Adrenal gland (tissue), 12 donors: ENCODE measurements around the gene BRF1. TPM values are rescaled to one million over a fixed set of nuclear protein-coding genes. Genes with fewer than 3 reads are reported as not detected.
"Not testable (repeated sequence)": the region's sequence is repeated elsewhere in the genome, so short reads cannot be mapped to it uniquely, and the experiment has no call there.

Source experiments
- DNase-seq, 7 donors: peaks; one replicate each; pipeline ENCODE4 v3.0.0-alpha.2; 2019 to 2020
- H3K27ac ChIP-seq, 5 donors: fragments of 200-600 bp; sonication (generic) in 4 of 5; 1 replicate in 3 of 5; 2 replicates in 2 of 5; pipeline versions ENCODE4 v1.5.1 to v1.8.0; 2016 to 2020; ENCODE audit warnings: mild to moderate bottlenecking in 1 of 5
- H3K27me3 ChIP-seq: fragments of 200-600 bp; 2 replicates; pipeline ENCODE4 v1.8.0; 2021
- H3K36me3 ChIP-seq, 2 donors: fragments of 200-600 bp; replicated peaks in 1 of 2; 1 replicate in 1 of 2; 2 replicates in 1 of 2; pipeline versions ENCODE4 v1.5.1 to v1.8.0; 2018 to 2022
- H3K4me1 ChIP-seq, 2 donors: fragments of 200-600 bp; replicated peaks in 1 of 2; 1 replicate in 1 of 2; 2 replicates in 1 of 2; pipeline versions ENCODE4 v1.5.1 to v1.8.0; 2018 to 2021
- H3K4me3 ChIP-seq, 4 donors: fragments of 200-600 bp; sonication (generic) in 3 of 4; one replicate each; pipeline ENCODE4 v1.5.1; 2016 to 2018
- H3K9me3 ChIP-seq, 3 donors: fragments of 200-600 bp; sonication (generic) in 1 of 3; replicated peaks in 1 of 3; 1 replicate in 2 of 3; 2 replicates in 1 of 3; pipeline versions ENCODE4 v1.5.1 to v1.8.0; 2016 to 2021
- CTCF ChIP-seq, 6 experiments: fragments of 450-650 bp in 4 of 6; fragments of 200-600 bp in 2 of 6; sonication (generic) in 1 of 6; IDR thresholded peaks; 1 replicate in 5 of 6; 2 replicates in 1 of 6; pipeline versions ENCODE4 v1.5.1 to v1.8.0; 2016 to 2021; ENCODE audit warnings: antibody characterized with exemption in 6 of 6, mild to moderate bottlenecking in 2 of 6, moderate library complexity in 1 of 6
- POLR2A ChIP-seq, 2 donors: fragments of 450-650 bp; IDR thresholded peaks; one replicate each; pipeline ENCODE4 v1.6.1; 2017; ENCODE audit warnings: antibody characterized with exemption in 2 of 2, mild to moderate bottlenecking in 2 of 2, moderate library complexity in 1 of 2
- WGBS, 4 donors: extraction: QIAGEN DNeasy Blood & Tissue Kit in 2 of 4; methylation state at CpG; one replicate each; pipeline versions ENCODE4 v1.1.5 to v1.1.7; 2013 to 2017; 5-methylcytosine and 5-hydroxymethylcytosine counted together
- intact Hi-C, 2 donors: fragments of 100-400 bp; cut with DNase I; formaldehyde crosslinking; loops; one replicate each; pipeline versions ENCODE4 v1.14.1 to v1.15.0; 2022 to 2023
- polyA plus RNA-seq, 3 donors: library from polyadenylated mRNA; stranded (reverse); fragments of 200-250 nt in 2 of 3; fragments of 350-450 nt in 1 of 3; fragmentation: Illumina TruSeq in 1 of 3; extraction: RNeasy Lipid Tissue Mini Kit (QIAGEN cat#74804) in 1 of 3; gene quantifications; one replicate each; pipeline ENCODE4 v1.2.3, GENCODE V29; 2013 to 2014
- total RNA-seq, 9 donors: library from RNA; depleted of rRNA in 4 of 9; stranded (reverse); fragments of >200 nt in 4 of 9; fragments of 120-200 nt in 1 of 9; fragmentation: NEBNext Ultra II Directional in 1 of 9; extraction: Animal tissue kit (Norgen Biotek cat#: 25700) in 1 of 9; gene quantifications; one replicate each; pipeline versions ENCODE4 v1.1.0 to v1.2.4, GENCODE V29; 2013 to 2023
- donor health status: healthy with polysubstance abuse.
- donor health status: Bipolar disorder and iron deficiency.
- donor health status: DM: yes; HTN: yes; CAD: no.
- donor health status: DM: no; HTN: no; CAD: no.
- donor health status: DM: no; HTN: no; CAD: no.
- donor health status: DM: yes; HTN: yes; CAD: no.

BRF1 gene
- total and polyA plus RNA-seq, 12 donors, result 14.0 to 96.9 (median 37.5) TPM

GRCh38 chr14:105279642-105280361 is 21.0 kb downstream of the BRF1 start:
- no peak overlapping the region for H3K4me3 ChIP-seq
- H3K9me3 ChIP-seq, result no peaks in the 10 kb centered on the region
- no peak overlapping the region for H3K27ac ChIP-seq
- H3K27me3 ChIP-seq, result no peaks in the 10 kb centered on the region
- DNase-seq, result no peak
- TF ChIP-seq POLR2A (IDR thresholded peaks at IDR 0.05) (no peak), CTCF (IDR thresholded peaks at IDR 0.05) (no peak)
- intact Hi-C loops, result loop anchor here in 1 of 2 donors (5.0 kb wide), 1 partner anchor 78 kb away; no protein-coding TSS in a partner anchor
- peaks cover 0 to 3% of the 10 kb centered on the region in 2 donors for H3K4me1 ChIP-seq
- 87 to 92% (median 91%) methylated on average over 15 to 18 of the region's 18 CpGs for WGBS, 4 donors
- no peaks in the 10 kb centered on the region for H3K36me3 ChIP-seq

- H3K27me3 ChIP-seq, intact Hi-C loops, H3K4me3 ChIP-seq, H3K9me3 ChIP-seq, DNase-seq, H3K4me1 ChIP-seq, H3K27ac ChIP-seq, H3K36me3 ChIP-seq: not testable (repeated sequence)
- 50 to 100% (median 73%) methylated on average over 2 to 3 of the region's 4 CpGs for WGBS, 4 donors
Observed at GRCh38 chr14:105277448-105277847, 23.4 kb downstream of the BRF1 start.

GRCh38 chr14:105275267-105275946 is 25.4 kb downstream of the BRF1 start:
- peak overlapping the region in 1 of 5 donors; percentile 53 for H3K27ac ChIP-seq
- DNase-seq, result peak in 1 of 7 donors; percentile 31
- WGBS, 4 donors, result 77 to 93% (median 86%) methylated on average over 9 to 16 of the region's 16 CpGs
- no peaks in the 10 kb centered on the region for H3K9me3 ChIP-seq
- H3K36me3 ChIP-seq, result no peaks in the 10 kb centered on the region
- no peaks in the 10 kb centered on the region for H3K27me3 ChIP-seq
- no peaks in the 10 kb centered on the region for H3K4me1 ChIP-seq
- intact Hi-C loops, result no loop called here
- H3K4me3 ChIP-seq, result no peak overlapping the region
- TF ChIP-seq POLR2A (IDR thresholded peaks at IDR 0.05), result no peak
- TF ChIP-seq CTCF (IDR thresholded peaks at IDR 0.05), result no peak

GRCh38 chr14:105274637-105275036 is 26.2 kb downstream of the BRF1 start:
- Histone ChIP-seq H3K27ac (no peak overlapping the region), H3K9me3 (no peaks in the 10 kb centered on the region), H3K27me3 (no peaks in the 10 kb centered on the region), H3K36me3 (no peaks in the 10 kb centered on the region), H3K4me1 (no peaks in the 10 kb centered on the region), H3K4me3 (no peak overlapping the region)
- intact Hi-C loops, result no loop called here
- no peak for TF ChIP-seq POLR2A (IDR thresholded peaks at IDR 0.05)
- TF ChIP-seq CTCF (IDR thresholded peaks at IDR 0.05), result no peak
- 90 to 93% (median 93%) methylated on average over 5 to 6 of the region's 6 CpGs; no CpG with 5 or more reads in 1 of the 4 donors for WGBS, 4 donors
- DNase-seq, result no peak
